Ammon's horn (tissue), 1 donor: Measurements from ENCODE around the gene PIP4K2A.
"Not testable (repeated sequence)": the region's sequence is repeated elsewhere in the genome, so short reads cannot be mapped to it uniquely, and the experiment has no call there.

Source experiments
- DNase-seq: peaks from one replicate; pipeline ENCODE4 v3.0.0-alpha.2; 2016; ENCODE audit warnings: low spot score

PIP4K2A gene

DNA sequence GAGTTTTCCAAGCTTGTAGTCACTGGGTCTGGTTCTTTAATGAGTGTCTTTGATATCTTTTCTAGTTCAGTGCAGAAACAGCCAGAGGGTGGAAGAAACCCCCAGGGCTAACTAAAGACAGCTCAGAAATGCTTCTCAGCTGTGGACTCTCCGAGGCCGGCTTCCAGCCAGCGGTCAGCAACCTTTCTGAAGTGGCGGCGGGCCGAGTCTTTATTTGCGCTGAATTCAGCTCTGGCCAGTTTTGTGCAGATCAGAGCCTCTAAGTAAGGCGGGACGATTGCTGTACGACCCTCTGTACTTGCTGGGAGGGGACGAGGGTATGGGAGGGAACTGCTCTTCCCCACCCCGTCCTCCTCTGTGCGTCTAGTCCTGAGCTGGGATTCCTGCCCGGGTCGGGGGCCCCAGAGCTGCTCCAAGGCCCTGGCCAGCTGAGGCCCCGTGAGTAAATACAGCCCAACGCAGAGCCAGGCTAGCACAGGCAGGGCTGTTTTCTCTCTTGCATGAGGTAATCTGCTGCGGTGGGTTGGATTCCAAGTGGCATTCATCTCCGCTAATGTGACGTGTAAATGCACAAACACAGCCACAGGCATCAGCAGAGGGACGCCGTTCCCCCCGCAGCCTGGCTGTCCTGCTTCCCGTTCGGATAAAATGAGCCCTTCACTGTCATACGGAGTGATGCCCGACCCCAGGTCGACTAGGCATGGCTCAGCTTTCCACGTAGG is 159.8 kb downstream of the PIP4K2A start:
- peak; percentile 84 for DNase-seq

DNA sequence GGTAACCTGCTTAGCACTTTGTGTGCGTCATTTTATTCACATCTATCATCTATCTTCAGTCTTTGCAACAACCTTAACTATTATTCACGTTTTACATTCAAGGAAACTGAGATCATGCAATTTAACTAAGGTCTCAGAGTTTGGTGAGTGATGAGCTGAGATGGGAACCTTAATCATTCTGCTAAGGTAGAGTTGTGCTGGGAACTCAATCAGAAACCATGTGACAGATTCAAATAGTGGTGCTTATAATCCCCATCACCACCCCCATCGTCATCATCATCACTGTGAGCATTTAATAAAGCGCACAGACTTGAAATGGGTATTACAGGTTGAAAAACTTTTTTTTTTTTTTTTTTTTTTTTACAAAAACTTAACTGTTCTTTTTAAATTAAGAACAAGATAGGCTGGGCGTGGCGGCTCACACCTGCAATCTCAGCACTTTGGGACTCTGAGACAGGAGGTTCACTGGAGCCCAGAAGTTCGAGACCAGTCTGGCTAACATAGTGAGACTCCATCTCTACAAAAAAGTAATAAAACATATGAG is 160.9 kb downstream of the PIP4K2A start:
- no peak for DNase-seq

- DNase-seq = no peak
These were observed 161.4 kb downstream of the PIP4K2A start for GRCh38 chr10:22552888-22553378.

GRCh38 chr10:22551681-22552365 is 162.6 kb downstream of the PIP4K2A start:
- DNase-seq = no peak

DNA sequence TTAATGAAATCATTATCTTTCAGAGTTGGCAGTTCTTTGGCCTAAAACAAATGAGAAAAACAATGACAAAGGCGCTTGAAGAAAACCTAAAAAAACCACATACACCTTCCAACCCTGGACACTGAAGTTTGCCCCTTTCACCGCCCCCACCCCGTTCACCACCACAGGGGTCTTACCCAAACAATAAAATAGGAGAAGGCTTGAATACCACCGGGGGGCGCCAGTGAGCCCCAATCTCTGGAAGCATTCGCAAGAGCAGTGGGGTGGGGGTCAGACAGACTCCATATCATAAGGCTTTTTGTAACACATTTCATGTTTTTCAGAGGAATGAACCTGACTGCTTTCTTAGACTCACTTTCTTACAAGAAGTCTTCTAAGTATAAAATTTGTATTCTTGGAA is 163.6 kb downstream of the PIP4K2A start:
- DNase-seq = peak; percentile 34

- no peak for DNase-seq
These were observed 166.0 kb downstream of the PIP4K2A start for GRCh38 chr10:22548344-22548743.

- no peak for DNase-seq
These were observed 168.7 kb downstream of the PIP4K2A start for GRCh38 chr10:22545643-22546042.

DNA sequence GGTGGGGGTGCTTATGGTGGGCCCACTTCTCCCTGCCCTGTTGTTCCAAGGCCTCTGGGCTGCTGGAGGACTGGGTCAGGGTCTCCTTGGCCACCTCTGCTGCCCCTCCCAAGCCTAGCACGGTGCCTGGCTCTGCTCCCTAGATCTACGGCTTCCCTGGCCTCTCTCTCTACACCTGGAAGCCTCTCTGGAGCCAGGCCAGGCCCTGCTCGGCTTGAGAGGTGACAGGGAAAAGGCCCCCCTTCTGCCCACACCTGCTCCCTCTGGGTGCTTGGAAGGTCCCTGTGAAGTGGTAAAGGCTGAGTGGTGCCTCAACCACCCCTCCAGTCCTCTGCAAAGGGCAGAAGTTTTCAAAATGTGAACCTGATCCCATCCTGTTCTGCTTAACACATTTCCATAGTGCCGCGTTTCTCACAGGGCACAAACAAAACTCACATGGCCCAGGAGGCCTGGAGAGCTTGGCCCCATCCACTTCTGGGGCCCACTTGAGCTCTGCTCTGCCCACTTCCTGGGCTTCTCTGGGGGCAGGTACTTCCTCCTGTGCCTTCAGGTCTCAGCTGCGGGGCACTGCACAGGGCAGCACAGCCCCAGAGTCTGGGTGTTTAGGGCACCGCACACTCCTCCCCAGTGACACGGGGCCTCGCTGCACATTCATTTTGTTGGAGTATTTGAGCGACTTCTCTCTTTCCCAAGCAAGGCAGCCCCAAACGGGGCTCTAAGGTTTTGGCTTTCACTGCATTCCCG is 169.9 kb downstream of the PIP4K2A start:
- no peak for DNase-seq

DNA sequence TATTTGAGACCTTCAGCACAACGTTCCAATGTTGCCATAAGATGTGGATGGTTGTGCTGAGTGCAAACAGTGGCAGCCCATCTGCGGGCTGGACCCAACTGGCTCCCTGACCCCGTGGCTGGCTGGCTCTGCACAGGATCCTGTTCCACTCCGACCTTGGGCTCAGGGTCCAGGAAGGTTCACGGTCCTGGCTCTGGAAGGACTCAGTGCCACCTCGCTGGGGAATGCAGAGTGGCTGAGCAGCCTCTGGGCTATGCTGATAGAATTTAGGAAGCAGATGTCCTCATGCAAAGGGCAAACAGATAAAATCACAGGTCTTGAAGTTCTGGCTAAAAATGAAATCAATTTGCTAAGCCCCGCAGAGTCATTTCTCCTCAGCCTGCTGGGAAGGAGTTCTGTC is 171.6 kb downstream of the PIP4K2A start:
- DNase-seq = no peak

GRCh38 chr10:22541900-22542299 is 172.5 kb downstream of the PIP4K2A start:
- no peak for DNase-seq

DNA sequence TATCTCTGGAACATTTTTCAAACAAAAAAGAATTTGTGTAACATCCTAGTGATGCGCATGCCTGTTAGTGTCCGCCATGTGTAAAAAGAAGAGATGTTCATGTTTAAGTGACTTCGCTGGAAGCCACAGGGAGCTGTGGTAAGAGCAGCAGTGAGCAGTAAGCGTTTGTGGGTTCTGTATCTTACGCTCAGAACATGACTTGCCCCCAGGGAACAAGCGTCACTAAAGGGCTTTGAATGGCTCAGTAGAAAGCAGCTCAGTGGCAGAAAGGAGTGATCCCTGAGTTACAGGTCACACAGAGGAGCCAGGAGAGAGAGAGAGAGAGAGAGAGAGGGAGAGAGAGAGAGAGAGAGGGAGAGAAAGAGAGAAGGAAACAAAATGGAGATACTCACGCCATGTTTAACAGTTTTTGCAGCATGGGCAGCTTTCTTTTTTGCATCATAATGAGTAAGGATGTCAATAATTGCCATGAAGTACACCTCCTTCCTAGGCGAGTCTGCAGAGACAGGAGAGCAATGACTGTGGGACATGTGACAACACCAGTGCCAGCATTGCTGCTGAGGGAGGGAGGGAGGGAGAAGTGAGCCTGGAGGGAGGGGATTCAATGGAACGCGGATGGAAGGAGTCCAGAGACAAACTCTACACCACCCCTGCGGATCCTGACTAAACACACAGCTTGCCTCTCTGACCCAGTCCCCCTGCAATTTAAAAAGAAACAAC is 174.6 kb downstream of the PIP4K2A start:
- DNase-seq = no peak

DNA sequence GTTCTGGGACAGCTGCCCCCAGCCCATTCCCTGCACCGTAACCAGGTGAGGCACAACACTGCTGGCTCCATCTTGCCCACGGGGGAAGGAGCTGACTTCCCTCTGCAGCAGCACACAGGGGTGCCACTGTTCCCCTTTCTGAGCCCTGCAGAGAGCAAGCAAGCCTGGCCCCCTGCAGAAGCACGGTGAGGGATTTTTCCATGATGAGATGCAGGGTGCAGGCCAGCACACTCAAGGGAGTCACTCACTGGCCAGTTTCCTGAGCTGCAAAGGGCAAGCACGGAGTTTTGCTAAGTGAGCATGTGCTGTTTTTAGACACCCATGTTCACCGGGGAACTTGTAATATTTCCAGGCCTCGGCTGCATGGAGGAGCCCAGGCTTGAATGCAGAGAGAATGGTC is 176.6 kb downstream of the PIP4K2A start:
- DNase-seq = no peak

DNA sequence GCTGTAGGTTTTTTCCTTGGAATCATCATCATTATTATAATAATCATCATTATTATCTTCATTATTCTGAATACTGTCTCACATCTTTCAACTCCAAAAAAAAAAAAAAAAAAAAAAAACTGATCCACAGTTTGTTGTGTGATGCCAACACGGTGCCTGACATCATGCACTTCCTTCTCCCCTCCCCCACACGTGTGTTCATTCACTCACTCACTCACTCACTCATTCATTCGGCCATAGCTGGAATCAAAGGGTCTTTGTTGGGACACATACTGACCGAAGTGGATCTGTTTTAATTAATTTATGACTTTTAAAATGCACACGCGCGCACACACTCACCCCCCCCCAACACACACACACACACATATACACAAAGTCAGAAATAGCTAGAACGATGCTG is 177.8 kb downstream of the PIP4K2A start:
- DNase-seq = peak; percentile 47

GRCh38 chr10:22534849-22535604 is 179.4 kb downstream of the PIP4K2A start:
- DNase-seq = peak; percentile 40

DNA sequence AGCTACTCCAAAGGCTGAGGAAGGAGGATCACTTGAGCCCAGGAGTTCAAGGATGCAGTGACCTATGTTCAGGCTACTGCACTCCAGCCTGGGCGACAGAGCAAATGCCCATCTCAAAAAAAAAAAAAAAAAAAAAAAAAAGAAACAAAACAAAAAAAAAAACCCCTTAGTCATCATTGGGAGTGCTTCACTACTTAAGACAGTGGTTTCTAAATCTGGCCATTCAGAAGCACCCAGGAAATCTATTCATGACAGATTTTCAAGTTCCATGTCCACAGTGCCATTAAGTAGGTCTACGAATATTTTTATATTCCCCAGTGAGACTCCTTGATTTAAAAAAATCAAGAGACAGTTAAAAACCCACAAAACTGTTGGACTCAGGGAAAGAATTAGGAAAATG is 182.9 kb downstream of the PIP4K2A start:
- no peak for DNase-seq

DNA sequence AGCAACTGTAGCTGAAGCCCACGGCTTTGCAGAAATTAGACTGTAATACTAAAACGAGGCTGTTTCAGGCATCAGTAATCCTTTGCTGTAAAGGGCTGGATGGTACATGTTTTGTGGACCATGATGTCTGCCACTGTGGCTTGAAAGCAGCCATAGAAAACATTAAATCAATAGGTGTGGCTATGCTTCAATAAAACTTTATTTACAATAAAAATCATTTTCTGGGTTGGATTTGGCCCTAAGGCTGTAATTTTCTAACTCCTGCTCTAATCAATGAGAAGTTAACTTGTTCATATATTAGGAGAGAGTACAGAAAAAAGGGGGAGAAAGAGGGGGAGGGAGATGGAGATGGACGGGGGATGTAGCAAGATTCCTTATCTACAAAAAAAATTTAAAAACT is 183.4 kb downstream of the PIP4K2A start:
- no peak for DNase-seq

DNA sequence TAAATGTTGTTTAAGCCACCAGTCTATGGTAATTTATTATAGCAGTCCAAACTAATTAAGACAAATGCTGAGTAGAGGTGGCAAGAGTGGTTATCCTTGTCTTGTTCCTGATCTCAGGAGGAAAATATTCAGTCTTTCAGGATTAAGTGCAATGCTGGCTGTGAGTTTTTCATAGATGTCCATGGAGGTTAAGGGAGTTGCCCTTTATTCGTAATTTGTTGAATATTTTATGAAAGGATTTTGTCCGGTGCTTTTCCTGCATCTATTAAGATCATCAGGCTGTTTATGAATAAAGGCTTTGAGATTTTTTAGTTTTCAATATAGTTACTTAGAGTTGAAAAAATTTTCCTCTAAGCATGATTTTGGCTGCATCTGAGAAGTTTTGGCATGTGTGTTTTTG is 186.9 kb downstream of the PIP4K2A start:
- no peak for DNase-seq

GRCh38 chr10:22524333-22524732 is 190.0 kb downstream of the PIP4K2A start:
- not testable (repeated sequence) for DNase-seq

- DNase-seq = not testable (repeated sequence)
These were observed 193.7 kb downstream of the PIP4K2A start for GRCh38 chr10:22520645-22521044.

DNA sequence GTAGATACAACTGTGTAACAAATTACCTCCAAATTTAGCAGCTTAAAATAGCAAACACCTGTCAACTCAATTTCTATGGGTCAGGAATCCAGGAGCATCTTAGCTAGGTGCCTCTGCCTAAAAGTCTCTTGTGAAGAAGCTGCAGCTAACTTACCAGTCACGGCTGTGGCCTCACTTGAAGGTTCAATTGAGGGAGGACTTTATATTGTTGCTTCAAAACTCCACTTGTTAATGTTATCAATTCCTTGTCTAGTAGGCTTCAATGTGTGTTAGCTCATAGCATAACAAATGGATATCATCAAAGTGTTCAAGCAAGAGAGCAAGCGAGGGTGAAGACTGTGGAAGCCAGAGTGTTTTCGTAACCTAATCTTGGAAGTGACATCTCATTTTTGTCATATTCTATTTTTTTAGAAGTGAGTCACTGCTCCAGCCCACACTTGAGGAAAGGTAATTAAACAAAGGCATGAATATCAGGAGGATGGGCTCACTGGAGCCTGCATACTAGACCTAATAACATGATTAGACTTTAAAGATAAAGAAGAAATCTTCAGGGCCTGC is 196.1 kb downstream of the PIP4K2A start:
- DNase-seq = no peak

- DNase-seq = no peak
These were observed 199.4 kb downstream of the PIP4K2A start for GRCh38 chr10:22515009-22515408.
